ENCODE data around the gene COQ7.

- TF ChIP-seq TCF7L2 (IDR thresholded peaks at IDR 0.05; ENCODE audit: low read depth, low read length) (no peak), CTCF (IDR thresholded peaks at IDR 0.05) (no peak)
These were observed 52.1 kb downstream of the COQ7 start for GRCh38 chr16:19119564-19119963.
